HepG2 (cell line): Measurements from ENCODE around the gene TMEM221. TPM values are rescaled to one million over a fixed set of nuclear protein-coding genes. Genes with fewer than 3 reads are reported as not detected.

Experiments
- FOXJ3 ChIP-seq: sonication (generic); formaldehyde crosslinking; IDR thresholded peaks from 2 replicates; pipeline ENCODE4 v1.4.0; 2020; ENCODE audit warnings: missing genetic modification reagents, mild to moderate bottlenecking, borderline replicate concordance
- GPBP1L1 ChIP-seq: sonication (generic); formaldehyde crosslinking; IDR thresholded peaks from 2 replicates; pipeline ENCODE4 v1.5.0; 2020; ENCODE audit warnings: mild to moderate bottlenecking, missing genetic modification reagents
- HMGXB4 ChIP-seq, 2 experiments: sonication (generic) in 1 of 2; formaldehyde crosslinking in 1 of 2; IDR thresholded peaks; 2 replicates each; pipeline versions ENCODE4 v1.4.0 to v1.6.1; 2018 to 2020; ENCODE audit warnings: missing genetic modification reagents in 2 of 2, borderline replicate concordance in 1 of 2, low read depth in 1 of 2, mild to moderate bottlenecking in 1 of 2, missing biosample characterization in 1 of 2
- LCORL ChIP-seq, 2 experiments: fragments of 450-650 bp in 1 of 2; sonication (generic) in 1 of 2; formaldehyde crosslinking in 1 of 2; IDR thresholded peaks; 2 replicates each; pipeline versions ENCODE4 v1.5.0 to v1.6.1; 2017 to 2020; ENCODE audit warnings: antibody characterized with exemption in 1 of 2, missing genetic modification reagents in 1 of 2
- MAZ ChIP-seq, 2 experiments: sonication (generic) in 1 of 2; formaldehyde crosslinking in 1 of 2; IDR thresholded peaks; 2 replicates each; pipeline versions ENCODE4 v1.5.0 to v1.6.1; 2012 to 2020; ENCODE audit warnings: low read depth in 2 of 2, mild to moderate bottlenecking in 2 of 2, borderline replicate concordance in 1 of 2, improper control_type of control experiment in 1 of 2, low read length in 1 of 2, missing genetic modification reagents in 1 of 2, moderate library complexity in 1 of 2
- MBNL3 ChIP-seq: fragments of 250-450 bp; sonication (Bioruptor Pico); conservative IDR thresholded peaks from 2 replicates; pipeline ENCODE4 v1.8.0; 2022; ENCODE audit warnings: mild to moderate bottlenecking, inconsistent platforms
- MNT ChIP-seq: fragments of 450-650 bp; IDR thresholded peaks from 2 replicates; pipeline ENCODE4 v1.6.1; 2016
- NONO ChIP-seq, 2 experiments: fragments of 450-650 bp in 1 of 2; sonication (generic) in 1 of 2; formaldehyde crosslinking in 1 of 2; IDR thresholded peaks in 1 of 2; conservative IDR thresholded peaks in 1 of 2; 2 replicates each; pipeline versions ENCODE4 v1.6.1 to v1.8.0; 2017 to 2022; ENCODE audit warnings: mild to moderate bottlenecking in 1 of 2, missing genetic modification reagents in 1 of 2, moderate library complexity in 1 of 2
- NRL ChIP-seq: sonication (generic); formaldehyde crosslinking; IDR thresholded peaks from 2 replicates; pipeline ENCODE4 v1.5.0; 2020; ENCODE audit warnings: missing genetic modification reagents, mild to moderate bottlenecking, moderate library complexity, borderline replicate concordance
- TCF12 ChIP-seq, 2 experiments: fragments of 450-650 bp in 1 of 2; sonication (generic) in 1 of 2; formaldehyde crosslinking in 1 of 2; IDR thresholded peaks; 2 replicates each; pipeline versions ENCODE4 v1.6.1 to v1.8.0; 2017 to 2022; ENCODE audit warnings: antibody characterized with exemption in 1 of 2, mild to moderate bottlenecking in 1 of 2, missing genetic modification reagents in 1 of 2, moderate library complexity in 1 of 2
- TERF1 ChIP-seq: sonication (generic); formaldehyde crosslinking; IDR thresholded peaks from 2 replicates; pipeline ENCODE4 v1.8.0; 2022; ENCODE audit warnings: mild to moderate bottlenecking, missing genetic modification reagents, moderate library complexity
- XRCC5 ChIP-seq: fragments of 200-400 bp; formaldehyde crosslinking; optimal IDR thresholded peaks from 2 replicates; pipeline ENCODE3; 2017; ENCODE audit warnings: mild to moderate bottlenecking, low read length
- ZBTB42 ChIP-seq: sonication (generic); formaldehyde crosslinking; IDR thresholded peaks from 2 replicates; pipeline ENCODE4 v1.5.0; 2020; ENCODE audit warnings: mild to moderate bottlenecking, missing genetic modification reagents
- ZFYVE20 ChIP-seq: sonication (generic); formaldehyde crosslinking; IDR thresholded peaks from 2 replicates; pipeline ENCODE4 v1.8.0; 2023; ENCODE audit warnings: low read depth, mild to moderate bottlenecking, moderate library complexity, missing genetic modification reagents, borderline replicate concordance
- ZNF20 ChIP-seq: sonication (generic); formaldehyde crosslinking; IDR thresholded peaks from 2 replicates; pipeline ENCODE4 v1.4.0; 2020; ENCODE audit warnings: mild to moderate bottlenecking, moderate library complexity, missing genetic modification reagents
- ZNF543 ChIP-seq: sonication (generic); formaldehyde crosslinking; IDR thresholded peaks from 2 replicates; pipeline ENCODE4 v1.4.0; 2020; ENCODE audit warnings: mild to moderate bottlenecking, missing genetic modification reagents
- ZNF7 ChIP-seq: IDR thresholded peaks from 2 replicates; pipeline ENCODE4 v1.6.1; 2016; ENCODE audit warnings: missing biosample characterization, missing genetic modification reagents
- ZNF710 ChIP-seq: sonication (generic); formaldehyde crosslinking; IDR thresholded peaks from 2 replicates; pipeline ENCODE4 v1.5.0; 2020; ENCODE audit warnings: mild to moderate bottlenecking, missing genetic modification reagents, borderline replicate concordance
- polyA plus RNA-seq, 8 experiments: library from polyadenylated mRNA; depleted of rRNA in 3 of 8; stranded (reverse) in 7 of 8; unstranded in 1 of 8; fragments of >200 nt; fragmentation: Illumina TruSeq in 4 of 8; extraction: Trizol in 4 of 8; gene quantifications; 2 replicates each; pipeline versions ENCODE4 v1.2.1 to v1.2.3, GENCODE V29; 2011 to 2016; ENCODE audit warnings: low read depth in 4 of 8, missing spikeins in 1 of 8, mixed read lengths in 1 of 8; ENCODE audit not compliant: insufficient read depth in 1 of 8
- total RNA-seq, 5 experiments: library from RNA; depleted of rRNA; stranded (reverse); fragments of >200 nt; fragmentation: Illumina TruSeq; extraction: Trizol; gene quantifications; 2 replicates each; pipeline ENCODE4 v1.2.3, GENCODE V29; 2016; ENCODE audit warnings: low read depth in 1 of 5

Gene TMEM221
- total and polyA plus RNA-seq, 2 of the 13 experiments (the other 11 are each of a cell fraction or from before 2014, with no cell fraction given) = 0.33 to 0.77 TPM

GRCh38 chr19:17470068-17470841 lies 21.8 kb upstream of the TMEM221 start, which contains the start of gene SLC27A1 (continued):
- TF ChIP-seq FOXJ3 (CRISPR knock-in tag) = no peak
- no peak for TF ChIP-seq GPBP1L1 (CRISPR knock-in tag)
- no peak for TF ChIP-seq TCF12 (IDR thresholded peaks at IDR 0.05)
- TF ChIP-seq TCF12 (CRISPR knock-in tag; IDR thresholded peaks at IDR 0.05) = 0 out of 2 replicates have a peak, but pooled peaks have one; percentile 35
- TF ChIP-seq ZFYVE20 (CRISPR knock-in tag) = no peak
- TF ChIP-seq MNT = peak; percentile 26; the same call in 1 of the 2 replicates
- no peak for TF ChIP-seq TERF1 (CRISPR knock-in tag)
- no peak for TF ChIP-seq ZNF20
- no peak for TF ChIP-seq LCORL (IDR thresholded peaks at IDR 0.05)
- peak; percentile 27; the same call in 1 of the 2 replicates for TF ChIP-seq LCORL (CRISPR knock-in tag; IDR thresholded peaks at IDR 0.05)
- TF ChIP-seq ZNF710 (CRISPR knock-in tag) = 0 out of 2 replicates have a peak, but pooled peaks have one; percentile 28
- no peak for TF ChIP-seq ZBTB42
- TF ChIP-seq XRCC5 = peak; percentile 61
- TF ChIP-seq ZNF543 (CRISPR knock-in tag) = no peak
- TF ChIP-seq HMGXB4 (CRISPR knock-in tag; IDR thresholded peaks at IDR 0.05; ENCODE audit: borderline replicate concordance in 1 of 2, low read depth in 1 of 2) = 0 out of 4 replicates have a peak, but pooled peaks of 1 of the 2 experiments have one; percentile 39
- no peak for TF ChIP-seq ZNF7 (CRISPR knock-in tag)
- peak; percentile 74 for TF ChIP-seq MAZ (IDR thresholded peaks at IDR 0.05; ENCODE audit: borderline replicate concordance, low read depth, low read length)
- TF ChIP-seq MAZ (CRISPR knock-in tag; IDR thresholded peaks at IDR 0.05; ENCODE audit: low read depth) = no peak
- TF ChIP-seq NRL (CRISPR knock-in tag) = no peak; the same call in 1 of the 2 replicates
- no peak for TF ChIP-seq NONO (IDR thresholded peaks at IDR 0.05)
- no peak; the same call in 1 of the 2 replicates for TF ChIP-seq NONO (CRISPR knock-in tag; conservative IDR thresholded peaks at IDR 0.05)
- no peak for TF ChIP-seq MBNL3 (CRISPR knock-in tag)
